Neural cell (in vitro differentiated cells): ENCODE data around the gene TGIF2. TPM values are rescaled to one million over a fixed set of nuclear protein-coding genes. Genes with fewer than 3 reads are reported as not detected.
A peak's percentile ranks its signal among the peaks of the same experiment; 100 is the strongest.

Source experiments
- H2AFZ ChIP-seq: fragments of 200-600, 300-800 bp; sonication (generic), shearing (Covaris generic); 2 replicates; pipeline ENCODE4 v1.6.0; 2014; ENCODE audit warnings: low read depth, mild to moderate bottlenecking, antibody characterized with exemption, low read length, moderate library complexity
- H3F3A ChIP-seq: fragments of 200-600 bp; shearing (Covaris generic); 2 replicates; pipeline ENCODE4 v1.6.1; 2016; ENCODE audit warnings: mild to moderate bottlenecking, moderate library complexity, mixed read lengths, antibody characterized with exemption, low read length; ENCODE audit not compliant: insufficient read depth, poor library complexity, severe bottlenecking
- H3K27ac ChIP-seq: fragments of 200-600, 300-800 bp; sonication (generic), shearing (Covaris generic); 2 replicates; pipeline ENCODE4 v1.5.1; 2014; ENCODE audit warnings: mild to moderate bottlenecking, low read length, moderate library complexity
- H3K27me3 ChIP-seq: fragments of 300-800, 200-600 bp; sonication (generic), shearing (Covaris generic); 2 replicates; pipeline ENCODE4 v1.6.0; 2014; ENCODE audit warnings: mild to moderate bottlenecking, low read depth, low read length, moderate library complexity; ENCODE audit not compliant: insufficient read depth
- H3K36me3 ChIP-seq: fragments of 300-800, 200-600 bp; sonication (generic), shearing (Covaris generic); 2 replicates; pipeline ENCODE4 v1.5.1; 2014; ENCODE audit warnings: mild to moderate bottlenecking, antibody characterized with exemption, low read length, moderate library complexity; ENCODE audit not compliant: insufficient read depth
- H3K4me2 ChIP-seq: fragments of 300-800, 200-600 bp; sonication (generic), shearing (Covaris generic); 2 replicates; pipeline ENCODE4 v1.6.0; 2014; ENCODE audit warnings: mild to moderate bottlenecking, low read length
- H3K4me3 ChIP-seq: fragments of 300-800, 200-600 bp; sonication (generic), shearing (Covaris generic); 2 replicates; pipeline ENCODE4 v1.5.1; 2014; ENCODE audit warnings: mild to moderate bottlenecking, low read length, moderate library complexity
- H3K79me2 ChIP-seq: fragments of 200-600 bp; shearing (Covaris generic); replicated peaks from 2 replicates; pipeline ENCODE4 v1.6.0; 2014; ENCODE audit warnings: mild to moderate bottlenecking, low read length, moderate library complexity; ENCODE audit not compliant: insufficient read depth
- H3K9ac ChIP-seq: fragments of 300-800, 200-600 bp; sonication (generic), shearing (Covaris generic); 2 replicates; pipeline ENCODE4 v1.6.1; 2016; ENCODE audit warnings: mild to moderate bottlenecking, low read length, mixed read lengths
- H3K9me2 ChIP-seq: fragments of 200-600 bp; shearing (Covaris generic); 2 replicates; pipeline ENCODE4 v1.6.1; 2016; ENCODE audit warnings: mild to moderate bottlenecking, low read length, mixed read lengths; ENCODE audit not compliant: insufficient read depth
- H3K9me3 ChIP-seq: fragments of 200-600, 300-800 bp; sonication (generic), shearing (Covaris generic); 2 replicates; pipeline ENCODE4 v1.6.1; 2016; ENCODE audit warnings: mild to moderate bottlenecking, mixed run types, low read length, moderate library complexity, mixed read lengths
- H4K20me1 ChIP-seq: fragments of 200-600 bp; shearing (Covaris generic); 2 replicates; pipeline ENCODE4 v1.6.1; 2016; ENCODE audit warnings: mild to moderate bottlenecking, mixed run types; ENCODE audit not compliant: insufficient read depth
- CTCF ChIP-seq: fragments of 450-650 bp; IDR thresholded peaks from 2 replicates; pipeline ENCODE4 v1.5.1; 2014; ENCODE audit warnings: antibody characterized with exemption, mild to moderate bottlenecking, moderate library complexity; ENCODE audit not compliant: poor library complexity, severe bottlenecking
- EP300 ChIP-seq: fragments of 450-650 bp; conservative IDR thresholded peaks from 2 replicates; pipeline ENCODE4 v1.6.1; 2014; ENCODE audit warnings: antibody characterized with exemption, mild to moderate bottlenecking, moderate library complexity; ENCODE audit not compliant: poor library complexity, severe bottlenecking
- EZH2 ChIP-seq: fragments of 200-600, 300-800 bp; shearing (Covaris generic), sonication (generic); IDR thresholded peaks from 2 replicates; pipeline ENCODE4 v1.6.1; 2014; ENCODE audit warnings: antibody characterized with exemption, low read length, borderline replicate concordance, mild to moderate bottlenecking; ENCODE audit not compliant: insufficient read depth, poor library complexity, severe bottlenecking
- MXI1 ChIP-seq: fragments of 450-650 bp; conservative IDR thresholded peaks from 2 replicates; pipeline ENCODE4 v1.6.1; 2014; ENCODE audit warnings: antibody characterized with exemption, mild to moderate bottlenecking; ENCODE audit not compliant: poor library complexity, severe bottlenecking
- POLR2AphosphoS5 ChIP-seq: IDR thresholded peaks from 2 replicates; pipeline ENCODE4 v1.6.1; 2012
- RAD21 ChIP-seq: fragments of 450-650 bp; conservative IDR thresholded peaks from 2 replicates; pipeline ENCODE4 v1.6.1; 2014; ENCODE audit warnings: antibody characterized with exemption, mild to moderate bottlenecking, moderate library complexity
- REST ChIP-seq: IDR thresholded peaks from 2 replicates; pipeline ENCODE4 v1.6.1; 2012; ENCODE audit warnings: borderline replicate concordance
- SMC3 ChIP-seq: fragments of 450-650 bp; conservative IDR thresholded peaks from 2 replicates; pipeline ENCODE4 v1.6.1; 2014; ENCODE audit warnings: antibody characterized with exemption, mild to moderate bottlenecking, moderate library complexity; ENCODE audit not compliant: poor library complexity
- TAF1 ChIP-seq: IDR thresholded peaks from 2 replicates; pipeline ENCODE4 v1.6.1; 2012; ENCODE audit warnings: low read depth
- polyA plus RNA-seq: library from polyadenylated mRNA; depleted of rRNA; stranded (reverse); fragments of >200 nt; gene quantifications from 2 replicates; pipeline ENCODE4 v1.2.3, GENCODE V29; 2014

The TGIF2 gene
- polyA plus RNA-seq, 1 donor from 2014 or later = 3.3 TPM

GRCh38 chr20:36572701-36573102, 695 bp upstream of the TGIF2 start:
- Histone ChIP-seq H3K27ac (no peak overlapping the region), H3F3A (no peaks in the 10 kb centered on the region), H3K27me3 (peaks cover 22% of the 10 kb centered on the region), H3K9ac (no peak overlapping the region), H3K4me3 (no peak overlapping the region), H3K36me3 (no peaks in the 10 kb centered on the region), H2AFZ (no peak overlapping the region), H4K20me1 (no peaks in the 10 kb centered on the region), H3K4me2 (no peak overlapping the region), H3K79me2 (peaks cover 24% of the 10 kb centered on the region), H3K9me2 (no peaks in the 10 kb centered on the region), H3K9me3 (no peaks in the 10 kb centered on the region)
- TF ChIP-seq SMC3 (no peak), EZH2 (no peak), MXI1 (no peak), POLR2AphosphoS5 (no peak), TAF1 (no peak), RAD21 (no peak), REST (no peak), CTCF (no peak), EP300 (no peak)

DNA sequence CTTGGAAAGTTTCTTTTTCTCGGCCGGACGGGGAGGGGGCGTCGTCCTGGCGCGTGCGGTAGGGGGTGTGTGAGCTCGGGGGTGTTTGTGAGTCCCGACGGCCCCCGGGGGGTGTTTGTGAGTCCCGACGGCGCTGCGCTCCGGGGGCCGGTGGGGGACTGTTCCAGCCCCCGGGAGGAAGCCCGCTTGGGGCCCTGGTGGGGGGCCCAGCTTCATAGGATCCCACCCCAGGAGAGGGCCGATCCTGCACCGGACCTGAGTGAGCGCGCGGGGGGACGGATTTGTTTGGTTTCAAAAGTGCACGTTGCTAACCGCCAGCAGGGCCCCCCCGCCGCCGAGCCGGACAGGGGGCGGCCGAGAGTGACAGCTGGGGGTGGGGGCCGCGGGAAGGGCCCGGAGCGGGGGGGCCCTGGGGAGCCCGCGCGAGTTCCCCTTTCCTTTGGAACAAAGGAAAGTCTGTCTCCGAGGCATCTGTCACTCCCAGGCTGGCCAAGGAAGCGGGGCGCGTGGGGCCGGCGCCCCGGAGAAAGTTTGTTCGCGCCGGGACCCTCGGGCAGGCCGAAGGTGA, 485 bp downstream of the TGIF2 start:
- Histone ChIP-seq H3K4me3 (peak overlapping the region; percentile 70), H3K27ac (no peak overlapping the region), H3K27me3 (peaks cover 22% of the 10 kb centered on the region), H3K9ac (peak overlapping the region; percentile 46), H4K20me1 (no peaks in the 10 kb centered on the region), H3K79me2 (peaks cover 24% of the 10 kb centered on the region), H3K4me2 (peak overlapping the region; percentile 39), H3K9me2 (no peaks in the 10 kb centered on the region), H2AFZ (no peak overlapping the region), H3K36me3 (no peaks in the 10 kb centered on the region), H3F3A (no peaks in the 10 kb centered on the region), H3K9me3 (no peaks in the 10 kb centered on the region)
- TF ChIP-seq TAF1 (no peak), SMC3 (no peak), REST (no peak), EZH2 (no peak), RAD21 (no peak), MXI1 (no peak), CTCF (no peak), EP300 (no peak)
